Dedifferentiated amniotic fluid mesenchymal stem cell (primary cell): ENCODE results near the gene HTR3D.
"Not testable (repeated sequence)": the region's sequence is repeated elsewhere in the genome, so short reads cannot be mapped to it uniquely, and the experiment has no call there.

ENCODE experiments used
- DNase-seq: peaks from one replicate; pipeline ENCODE4 v3.0.0-alpha.2; 2016; ENCODE audit errors: extremely low spot score

HTR3D gene

GRCh38 chr3:184016169-184016570, 15.4 kb upstream of the HTR3D start:
- DNase-seq: no peak

- peak; percentile 23 for DNase-seq
Measured at GRCh38 chr3:184016811-184017671, 14.5 kb upstream of the HTR3D start.

- peak; percentile 89 for DNase-seq
Measured at GRCh38 chr3:184017672-184018423, 13.7 kb upstream of the HTR3D start, which contains the start of gene ABCC5. Gene ABCC5 (minus strand): TSS chr3:184017884. CDS start chr3:184014392, 3,492 bp downstream.

GRCh38 chr3:184018424-184018973, 13.0 kb upstream of the HTR3D start:
- no peak for DNase-seq

- DNase-seq: no peak
Measured at GRCh38 chr3:184022323-184022722, 9.2 kb upstream of the HTR3D start.

- DNase-seq: not testable (repeated sequence)
Measured at GRCh38 chr3:184025256-184025655, 6.3 kb upstream of the HTR3D start.

GRCh38 chr3:184028275-184028890, 3.2 kb upstream of the HTR3D start:
- DNase-seq: not testable (repeated sequence)

GRCh38 chr3:184029443-184029842, 2.1 kb upstream of the HTR3D start:
- no peak for DNase-seq

GRCh38 chr3:184030536-184030935, 1.0 kb upstream of the HTR3D start:
- no peak for DNase-seq

- DNase-seq: no peak
Measured at GRCh38 chr3:184037816-184038215, 6.3 kb downstream of the HTR3D start.

GRCh38 chr3:184038307-184038706, 6.8 kb downstream of the HTR3D start:
- DNase-seq: not testable (repeated sequence)

GRCh38 chr3:184039414-184039813, 7.9 kb downstream of the HTR3D start:
- DNase-seq: no peak

GRCh38 chr3:184040010-184040409, 8.5 kb downstream of the HTR3D start:
- DNase-seq: no peak

GRCh38 chr3:184042617-184043016, 11.1 kb downstream of the HTR3D start:
- no peak for DNase-seq

- DNase-seq: no peak
Measured at GRCh38 chr3:184045995-184046394, 14.5 kb downstream of the HTR3D start.

- DNase-seq: no peak
Measured at GRCh38 chr3:184050217-184050847, 18.8 kb downstream of the HTR3D start.

GRCh38 chr3:184052767-184053166, 21.2 kb downstream of the HTR3D start, which contains the start of gene HTR3C:
Gene HTR3C (plus strand): TSS chr3:184053047. CDS start chr3:184053081, 34 bp downstream.
- no peak for DNase-seq

- DNase-seq: no peak
Measured at GRCh38 chr3:184058029-184058428, 26.5 kb downstream of the HTR3D start.

- DNase-seq: no peak
Measured at GRCh38 chr3:184059424-184059823, 27.9 kb downstream of the HTR3D start.

- no peak for DNase-seq
Measured at GRCh38 chr3:184062637-184063036, 31.1 kb downstream of the HTR3D start.

- DNase-seq: no peak
Measured at GRCh38 chr3:184066211-184066610, 34.7 kb downstream of the HTR3D start.
